ENCODE measurements around the gene KRTAP5-2.

The KRTAP5-2 gene

DNA sequence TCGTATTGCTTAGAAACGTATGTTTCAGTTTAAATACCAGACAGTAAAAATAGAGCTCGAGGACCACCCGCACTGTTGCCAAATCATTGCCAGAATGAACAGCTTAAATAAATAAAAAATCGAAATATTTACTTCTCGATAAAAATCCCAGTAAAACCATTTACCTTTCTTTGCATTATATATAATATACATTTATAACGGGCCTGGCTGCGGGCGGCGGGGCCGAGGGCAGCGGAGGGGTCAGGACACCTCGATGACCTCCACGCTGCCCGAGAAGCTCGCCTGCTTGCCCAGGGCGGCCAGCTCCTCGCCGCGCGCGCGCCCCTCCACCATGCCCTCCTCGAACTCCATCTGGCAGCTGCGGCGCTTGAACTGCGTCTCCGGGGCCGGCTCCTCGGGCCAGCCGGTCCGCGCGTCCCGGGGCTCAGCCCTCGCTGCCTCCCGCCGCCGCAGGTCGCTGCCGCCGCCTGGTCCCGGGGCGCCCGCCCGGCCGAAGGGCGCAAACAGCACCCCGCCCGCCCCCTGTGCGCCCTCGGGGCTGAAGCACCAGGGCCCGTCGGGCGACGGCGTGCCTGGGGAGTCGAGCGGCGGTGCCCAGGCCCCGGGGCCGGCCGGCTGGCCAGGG, 41.7 kb downstream of the KRTAP5-2 start:
- no peak for DNase-seq (ENCODE audit: low spot score)

- no peak for DNase-seq (ENCODE audit: low spot score)
Measured at GRCh38 chr11:1555713-1556153, 42.4 kb downstream of the KRTAP5-2 start.

- no peak for DNase-seq (ENCODE audit: low spot score)
Measured at GRCh38 chr11:1554981-1555712, 42.9 kb downstream of the KRTAP5-2 start.

DNA sequence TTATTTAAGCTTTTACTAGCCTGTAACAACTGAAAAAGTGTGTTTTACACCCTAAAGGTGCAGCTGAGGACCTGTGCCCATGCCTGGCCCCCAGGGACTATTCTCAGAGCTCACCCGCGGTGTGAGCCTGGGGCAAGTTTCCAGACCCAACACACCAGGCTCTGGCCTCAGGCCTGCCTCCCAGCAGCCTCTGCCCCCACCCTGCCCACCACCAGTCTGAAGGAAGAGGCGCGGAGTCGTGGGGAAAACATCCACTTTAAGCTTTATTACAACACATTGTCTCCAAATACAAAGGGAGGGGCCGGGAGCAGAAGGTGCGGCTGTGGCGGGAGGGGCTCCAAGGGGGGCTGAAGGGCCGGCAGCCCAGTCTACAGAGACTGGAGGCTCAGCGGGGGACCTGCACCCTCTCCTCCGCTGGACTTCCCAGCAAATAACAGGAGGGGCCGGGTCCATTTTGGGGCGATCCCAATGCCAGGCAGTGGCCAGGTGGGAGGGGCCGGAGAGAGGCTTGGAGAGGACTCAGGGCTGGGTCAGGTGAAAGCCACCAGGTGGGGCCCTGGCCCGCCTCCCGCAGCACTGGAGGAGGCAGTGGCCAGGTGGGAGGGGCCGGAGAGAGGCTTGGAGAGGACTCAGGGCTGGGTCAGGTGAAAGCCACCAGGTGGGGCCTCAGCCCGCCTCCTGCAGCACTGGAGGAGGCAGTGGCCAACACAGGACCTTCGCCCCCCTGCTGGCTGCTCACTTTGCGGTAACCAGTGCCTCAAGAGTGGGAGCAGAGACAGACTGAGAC, 44.1 kb downstream of the KRTAP5-2 start:
- no peak for DNase-seq (ENCODE audit: low spot score)

DNA sequence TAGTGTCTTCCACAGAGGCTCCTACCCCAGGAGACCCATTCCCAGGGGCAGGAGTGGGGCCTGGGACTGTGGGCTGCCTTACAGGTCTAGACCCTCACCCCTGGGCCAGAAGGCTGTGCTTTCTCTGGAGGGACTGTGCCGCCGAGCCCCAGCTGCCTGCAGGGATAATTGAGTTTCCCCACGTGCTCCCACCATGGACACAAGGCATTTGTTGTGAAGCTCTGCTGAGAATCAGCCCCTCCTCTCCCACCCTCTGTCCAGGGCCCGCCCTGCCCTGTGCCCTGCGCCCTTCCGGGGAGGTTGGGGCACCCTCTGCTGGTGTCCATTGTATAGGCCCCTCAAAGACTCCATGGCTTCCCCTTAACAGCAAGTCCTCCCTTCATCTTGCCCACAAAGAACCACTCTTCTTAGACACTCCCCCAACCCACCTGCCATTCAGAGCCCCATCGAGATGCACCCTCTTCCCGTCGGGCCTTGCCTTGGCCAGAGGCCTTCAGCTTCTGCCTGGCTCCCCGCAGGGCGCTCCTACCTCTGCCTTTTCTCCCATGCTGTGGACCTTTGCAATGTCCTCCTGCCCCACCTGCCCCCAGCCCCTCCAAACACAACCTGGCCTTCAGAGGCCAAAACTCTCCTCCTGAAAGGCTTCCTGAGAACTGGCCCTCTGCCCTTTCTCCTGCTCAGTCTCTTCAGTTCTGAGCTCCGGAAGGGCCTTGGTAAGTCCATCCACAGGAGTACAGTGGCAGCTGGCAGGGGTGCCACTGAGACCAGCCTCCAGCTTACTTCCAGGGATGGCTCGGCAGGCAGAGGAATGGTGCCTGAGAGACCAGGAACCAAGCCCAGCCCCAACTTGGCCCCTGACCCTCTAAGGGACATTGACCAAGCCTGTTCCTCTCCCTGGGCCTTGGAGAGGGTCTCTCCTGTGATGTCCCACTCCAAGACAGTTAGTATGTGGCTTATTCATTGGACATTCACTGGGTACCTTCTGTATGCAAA, 48.5 kb downstream of the KRTAP5-2 start:
- no peak for DNase-seq (ENCODE audit: low spot score)

GRCh38 chr11:1548221-1549070, 49.6 kb downstream of the KRTAP5-2 start:
- peak; percentile 85 for DNase-seq (ENCODE audit: low spot score)

- DNase-seq (ENCODE audit: low spot score) = no peak
Measured at GRCh38 chr11:1547467-1548098, 50.5 kb downstream of the KRTAP5-2 start.

Data from AG08396 (cell line).